Erythroblast (primary cell): ENCODE results near the gene FAAP20.

Source experiments
- GATA1 ChIP-seq: IDR thresholded peaks from 2 replicates; pipeline ENCODE4 v1.6.1; 2011; ENCODE audit warnings: low read depth, mild to moderate bottlenecking, control low read depth, low read length, moderate library complexity
- POLR2A ChIP-seq: IDR thresholded peaks from 2 replicates; pipeline ENCODE4 v1.6.1; 2011; ENCODE audit warnings: mild to moderate bottlenecking, low read length

DNA sequence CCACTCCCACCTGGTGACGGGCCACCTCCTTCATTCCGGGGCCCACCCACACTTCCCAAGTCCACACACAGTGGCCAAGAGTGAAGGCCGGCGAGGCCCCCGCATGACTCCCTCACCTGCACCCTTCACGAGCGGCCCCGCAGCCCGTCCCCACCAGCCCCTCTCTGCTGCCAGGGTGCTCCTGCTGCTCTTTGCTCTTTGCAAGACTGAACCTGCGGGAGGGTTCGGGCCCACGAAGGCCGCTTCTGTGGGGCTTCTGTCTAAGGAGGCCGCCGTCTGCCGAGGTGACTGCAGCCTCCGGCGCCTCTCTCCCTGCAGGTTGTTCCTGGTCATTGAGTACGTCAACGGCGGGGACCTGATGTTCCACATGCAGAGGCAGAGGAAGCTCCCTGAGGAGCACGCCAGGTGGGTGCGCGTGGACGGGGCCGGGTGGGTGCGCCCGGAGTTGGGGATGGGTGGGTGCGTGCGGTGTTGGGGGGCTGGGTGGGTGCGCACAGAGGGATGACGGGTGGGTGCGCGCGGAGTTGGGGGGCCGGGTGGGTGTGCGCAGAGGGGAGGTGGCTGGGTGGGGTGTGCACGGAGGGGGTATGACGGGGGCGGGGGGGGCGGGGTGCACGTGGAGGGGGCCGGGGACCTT is 25.3 kb downstream of the FAAP20 start:
- TF ChIP-seq POLR2A (no peak), GATA1 (no peak)
